HG03521 (cell line): ENCODE data around the gene GAS2L1.

Experiments used
- ATAC-seq: cut with Tn5 transposase; IDR thresholded peaks from one replicate; pipeline ENCODE4 v1.9.1; 2021; ENCODE audit warnings: mild to moderate bottlenecking, moderate library complexity; ENCODE audit not compliant: unreplicated experiment

The GAS2L1 gene

GRCh38 chr22:29325785-29326315, 19.4 kb downstream of the GAS2L1 start:
- ATAC-seq = no peak

DNA sequence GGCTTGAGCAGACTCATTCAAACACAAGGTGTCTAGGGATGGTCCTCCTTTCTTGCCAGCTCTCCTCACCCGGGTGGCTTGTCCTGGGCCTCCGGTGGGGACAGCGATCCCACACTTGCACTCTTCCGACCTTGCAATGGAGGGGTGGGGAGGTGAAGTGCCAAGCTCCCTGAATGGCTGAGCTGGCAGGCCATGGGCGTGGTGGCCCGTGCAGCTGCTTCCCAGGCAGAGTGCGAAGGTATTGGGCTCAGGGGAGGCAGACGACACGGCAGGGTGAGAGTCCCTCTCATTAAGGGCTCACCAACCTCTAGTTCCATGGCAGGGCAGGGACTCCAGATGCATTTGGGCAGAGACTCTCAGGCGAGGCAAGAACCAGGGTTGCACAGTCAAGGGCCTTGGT, 20.0 kb downstream of the GAS2L1 start:
- no peak for ATAC-seq

DNA sequence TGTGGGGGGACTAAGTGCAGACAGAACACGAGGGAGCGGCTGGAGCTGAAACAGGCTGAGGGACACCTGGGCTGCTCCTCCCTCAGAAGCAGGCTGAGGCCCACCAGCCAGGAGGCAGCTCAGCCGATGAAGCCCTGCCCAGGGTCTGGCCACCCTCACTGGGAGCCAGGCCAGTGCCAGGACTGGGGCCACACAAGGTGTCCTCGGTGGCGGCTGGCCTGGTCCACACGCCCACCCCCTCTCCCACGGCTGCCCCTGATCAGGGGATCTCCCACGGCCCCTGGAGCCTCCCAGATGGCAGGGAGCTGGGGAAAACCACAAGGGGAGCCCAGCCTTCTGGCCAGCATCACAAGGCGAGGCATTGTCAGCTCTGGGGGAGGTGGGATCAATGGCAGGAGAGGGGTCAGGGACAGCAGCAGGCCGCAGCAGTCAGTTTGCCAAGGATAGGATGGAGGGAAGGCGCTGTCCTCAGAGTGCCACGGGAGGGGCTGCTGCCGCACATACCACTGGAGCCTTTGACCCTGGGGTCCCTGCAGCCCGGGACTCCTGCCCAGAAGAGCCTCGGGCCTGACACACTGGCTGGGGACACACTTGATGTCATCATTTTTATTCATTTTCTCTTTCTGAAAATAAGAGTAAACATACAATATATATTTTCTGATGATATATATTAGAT, 20.8 kb downstream of the GAS2L1 start:
- ATAC-seq = no peak

GRCh38 chr22:29328055-29328454, 21.6 kb downstream of the GAS2L1 start:
- no peak for ATAC-seq

- ATAC-seq = no peak
These were observed 22.4 kb downstream of the GAS2L1 start for GRCh38 chr22:29328566-29329500.

DNA sequence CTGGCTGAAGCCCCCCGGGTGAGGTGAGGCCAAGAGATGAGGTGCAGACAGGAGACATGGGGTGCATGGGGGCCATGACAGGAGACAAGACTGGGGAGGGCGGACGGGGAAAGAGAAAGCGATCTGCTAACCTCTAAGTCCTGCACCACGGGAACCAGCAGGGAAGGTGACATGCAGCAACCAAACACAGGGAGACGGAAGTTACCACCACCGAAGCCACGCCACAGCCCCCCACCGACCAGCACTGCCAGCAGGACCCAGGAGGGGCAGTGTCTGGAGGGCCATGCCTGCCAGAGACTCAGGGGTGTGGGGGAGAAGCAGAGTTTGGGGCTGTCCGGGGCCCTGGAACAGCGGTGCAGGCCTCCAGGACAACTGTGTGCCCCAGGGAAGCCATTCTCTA, 23.1 kb downstream of the GAS2L1 start:
- no peak for ATAC-seq

GRCh38 chr22:29330291-29330690, 23.8 kb downstream of the GAS2L1 start:
- ATAC-seq = no peak

GRCh38 chr22:29330753-29331152, 24.3 kb downstream of the GAS2L1 start:
- ATAC-seq = no peak

DNA sequence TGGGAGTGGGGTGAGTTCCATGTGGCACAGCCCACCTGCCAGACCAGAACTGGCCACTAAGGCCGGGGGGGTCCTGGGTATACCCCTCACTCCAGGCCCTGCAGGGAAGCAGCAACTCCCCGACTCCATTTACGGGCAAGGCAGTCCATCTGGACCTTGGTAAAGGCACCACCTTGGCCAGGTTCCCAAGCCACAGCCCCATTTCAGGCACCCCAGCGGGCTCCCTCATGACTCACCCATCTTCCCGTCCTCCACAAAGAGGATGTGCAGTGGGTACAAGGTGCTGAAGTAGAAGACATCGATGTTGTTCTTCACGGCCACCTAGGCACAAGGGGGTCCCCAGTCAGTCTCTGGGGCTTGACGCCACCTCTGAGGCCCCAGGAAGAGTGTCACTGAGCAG, 24.8 kb downstream of the GAS2L1 start:
- no peak for ATAC-seq

GRCh38 chr22:29331658-29332300, 25.3 kb downstream of the GAS2L1 start:
- no peak for ATAC-seq

GRCh38 chr22:29332886-29333496, 26.5 kb downstream of the GAS2L1 start:
- ATAC-seq = no peak

GRCh38 chr22:29334148-29334547, 27.7 kb downstream of the GAS2L1 start:
- no peak for ATAC-seq

DNA sequence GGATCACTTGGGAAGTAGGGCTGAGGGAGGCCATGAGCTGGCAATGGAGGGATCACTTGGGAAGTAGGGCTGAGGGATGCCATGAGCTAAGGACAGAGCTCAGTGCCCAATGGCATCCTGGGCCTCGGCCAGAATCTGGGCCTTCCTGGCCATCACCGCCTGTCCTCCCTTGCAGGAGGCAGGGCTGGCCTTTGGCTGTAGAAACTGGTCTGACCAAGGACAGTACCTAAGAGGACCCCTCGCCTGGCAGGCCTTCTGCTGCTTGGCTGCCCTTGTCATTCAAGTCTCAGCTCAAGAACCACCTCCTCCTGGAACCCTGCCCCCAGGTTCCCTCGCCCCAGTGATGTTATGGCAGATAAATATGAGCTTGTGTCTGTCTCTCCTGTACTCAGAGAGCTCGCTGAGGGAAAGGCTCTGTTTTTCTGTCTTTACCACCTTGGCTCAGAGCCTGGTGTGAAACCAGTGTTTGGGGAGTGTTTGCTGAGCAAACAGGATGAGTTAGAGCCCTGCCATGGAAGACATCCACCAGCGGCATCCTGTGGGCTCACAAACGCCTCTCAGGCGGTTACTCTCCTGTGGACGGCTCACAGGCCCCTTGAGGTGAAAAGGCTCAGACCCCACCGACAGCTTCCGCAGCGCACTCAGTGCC, 28.4 kb downstream of the GAS2L1 start:
- no peak for ATAC-seq

GRCh38 chr22:29335656-29336055, 29.2 kb downstream of the GAS2L1 start:
- ATAC-seq = no peak

DNA sequence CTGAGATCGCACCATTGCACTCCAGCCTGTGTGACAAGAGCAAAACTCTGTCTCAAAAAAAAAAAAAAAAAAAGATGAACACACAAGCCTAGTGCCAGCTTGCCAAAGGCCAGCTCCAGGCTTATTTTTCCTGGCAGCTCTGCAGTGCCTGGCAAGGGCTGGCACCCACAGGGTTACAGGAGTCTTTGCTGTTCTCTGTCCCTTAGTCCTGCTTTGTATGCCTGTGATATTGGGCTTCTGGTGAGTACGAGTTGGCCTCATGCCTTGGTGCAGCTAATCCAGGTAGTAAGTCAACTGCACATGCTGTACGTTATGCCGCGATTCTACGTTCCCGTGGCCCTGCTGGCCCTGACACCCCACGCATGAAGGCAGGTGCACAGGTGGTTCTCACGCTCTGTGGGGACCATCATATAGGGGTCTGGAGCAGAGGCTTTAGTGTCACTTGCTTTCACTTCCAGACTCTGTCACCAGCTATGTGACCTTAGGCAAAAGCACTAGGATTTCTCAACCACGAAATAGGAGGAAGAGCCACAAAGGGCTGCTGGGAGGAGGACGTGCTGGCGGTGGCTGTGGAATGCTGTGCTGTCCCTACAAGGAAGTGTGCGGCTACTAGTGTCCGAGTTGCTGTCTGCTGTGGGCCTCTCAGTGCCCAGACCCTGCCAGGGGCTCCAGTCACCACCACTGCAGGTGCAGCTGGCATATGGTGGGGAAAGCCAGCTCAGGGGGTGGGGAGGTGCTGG, 30.5 kb downstream of the GAS2L1 start:
- no peak for ATAC-seq

- ATAC-seq = no peak
These were observed 31.3 kb downstream of the GAS2L1 start for GRCh38 chr22:29337631-29338284.

- no peak for ATAC-seq
These were observed 31.9 kb downstream of the GAS2L1 start for GRCh38 chr22:29338398-29338797.

GRCh38 chr22:29339381-29340235, 33.2 kb downstream of the GAS2L1 start:
- no peak for ATAC-seq
